ENCODE data around the gene ACMSD. TPM values are rescaled to one million over a fixed set of nuclear protein-coding genes. Genes with fewer than 3 reads are reported as not detected.
"Not testable (repeated sequence)": the region's sequence is repeated elsewhere in the genome, so short reads cannot be mapped to it uniquely, and the experiment has no call there.

Gene ACMSD
- total RNA-seq, 4 donors from 2014 or later, result not detected

DNA sequence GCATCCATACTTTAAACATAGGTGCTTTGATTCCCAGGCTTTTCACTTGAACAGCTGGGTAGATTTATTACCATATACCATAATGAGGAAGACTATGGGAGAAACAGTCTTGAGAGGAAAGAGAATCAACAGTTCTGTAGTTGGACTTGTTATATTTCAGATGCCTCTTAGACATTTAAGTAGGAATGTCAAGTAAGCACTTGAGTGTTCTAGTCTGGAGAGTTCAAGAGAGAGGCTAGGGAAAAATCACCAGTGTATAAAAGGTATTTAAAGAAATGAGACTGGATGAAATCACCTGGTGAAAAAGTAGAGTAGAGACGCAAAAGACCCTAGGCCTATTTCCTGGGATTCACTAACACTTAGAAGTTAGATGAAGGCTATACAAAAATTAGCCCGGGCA is 66.8 kb downstream of the ACMSD start:
- Histone ChIP-seq H3K27me3 (no peaks in the 10 kb centered on the region), H3K27ac (no peak overlapping the region), H3K4me3 (no peak overlapping the region), H3K9me3 (no peaks in the 10 kb centered on the region), H3K4me1 (no peaks in the 10 kb centered on the region), H3K36me3 (no peaks in the 10 kb centered on the region)
- in situ Hi-C loops (cut with MboI; ENCODE audit: low pct_ligation_motif_present in 1 of 4, low pct_unique_long_range_greater_than_20kb in 1 of 4, low sequenced_read_pairs in 3 of 4), result loop anchor here in 2 of 4 donors (25.0 kb wide), 2 partner anchors 793 to 818 kb away; no protein-coding TSS in a partner anchor
- WGBS, 2 donors (ENCODE audit: low coverage in 1 of 2), result 88 to 96% methylated on average over 2 of the region's 2 CpGs
- no peak for DNase-seq
- TF ChIP-seq POLR2AphosphoS5 (IDR thresholded peaks at IDR 0.05), result no peak
- no peak for TF ChIP-seq POLR2A (IDR thresholded peaks at IDR 0.05)
- TF ChIP-seq, protein P1, sequence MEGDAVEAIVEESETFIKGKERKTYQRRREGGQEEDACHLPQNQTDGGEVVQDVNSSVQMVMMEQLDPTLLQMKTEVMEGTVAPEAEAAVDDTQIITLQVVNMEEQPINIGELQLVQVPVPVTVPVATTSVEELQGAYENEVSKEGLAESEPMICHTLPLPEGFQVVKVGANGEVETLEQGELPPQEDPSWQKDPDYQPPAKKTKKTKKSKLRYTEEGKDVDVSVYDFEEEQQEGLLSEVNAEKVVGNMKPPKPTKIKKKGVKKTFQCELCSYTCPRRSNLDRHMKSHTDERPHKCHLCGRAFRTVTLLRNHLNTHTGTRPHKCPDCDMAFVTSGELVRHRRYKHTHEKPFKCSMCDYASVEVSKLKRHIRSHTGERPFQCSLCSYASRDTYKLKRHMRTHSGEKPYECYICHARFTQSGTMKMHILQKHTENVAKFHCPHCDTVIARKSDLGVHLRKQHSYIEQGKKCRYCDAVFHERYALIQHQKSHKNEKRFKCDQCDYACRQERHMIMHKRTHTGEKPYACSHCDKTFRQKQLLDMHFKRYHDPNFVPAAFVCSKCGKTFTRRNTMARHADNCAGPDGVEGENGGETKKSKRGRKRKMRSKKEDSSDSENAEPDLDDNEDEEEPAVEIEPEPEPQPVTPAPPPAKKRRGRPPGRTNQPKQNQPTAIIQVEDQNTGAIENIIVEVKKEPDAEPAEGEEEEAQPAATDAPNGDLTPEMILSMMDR (IDR thresholded peaks at IDR 0.05), result no peak
- TF ChIP-seq EP300 (IDR thresholded peaks at IDR 0.05; ENCODE audit: low read depth), result no peak
- intact Hi-C loops (cut with DNase I; ENCODE audit: low total_unique reads), result no loop called here

DNA sequence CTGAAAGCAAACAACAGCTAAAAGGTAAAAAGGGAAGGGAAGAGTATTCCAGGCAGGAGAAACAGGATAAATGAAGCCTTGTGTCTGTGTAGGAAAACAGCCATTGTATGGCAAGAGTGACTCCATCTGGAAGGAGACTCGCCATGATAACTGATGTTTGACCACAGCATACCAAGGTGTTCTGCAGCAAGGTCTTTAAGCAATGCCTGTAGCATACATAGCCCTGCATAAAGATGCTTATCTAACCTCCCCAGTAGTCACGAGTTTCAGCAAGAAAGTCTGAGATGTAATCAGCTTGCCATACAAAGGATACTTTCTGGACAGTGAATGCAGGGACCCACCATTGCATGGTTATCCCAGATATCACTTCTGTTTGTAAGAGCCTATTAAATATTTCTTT is 68.3 kb downstream of the ACMSD start:
- H3K4me1 ChIP-seq, result no peaks in the 10 kb centered on the region
- in situ Hi-C loops (cut with MboI; ENCODE audit: low pct_ligation_motif_present in 1 of 4, low pct_unique_long_range_greater_than_20kb in 1 of 4, low sequenced_read_pairs in 3 of 4), result loop anchor here in 2 of 4 donors (25.0 kb wide), 2 partner anchors 794 to 819 kb away; no protein-coding TSS in a partner anchor
- H3K27me3 ChIP-seq, result no peaks in the 10 kb centered on the region
- DNase-seq, result no peak
- no peak overlapping the region for H3K4me3 ChIP-seq
- H3K9me3 ChIP-seq, result no peaks in the 10 kb centered on the region
- WGBS, 2 donors (ENCODE audit: low coverage in 1 of 2), result 53 to 65% methylated on average over 2 of the region's 2 CpGs
- no peak overlapping the region for H3K27ac ChIP-seq
- TF ChIP-seq, protein P1 (IDR thresholded peaks at IDR 0.05), result no peak
- TF ChIP-seq POLR2AphosphoS5 (IDR thresholded peaks at IDR 0.05) (no peak), EP300 (IDR thresholded peaks at IDR 0.05; ENCODE audit: low read depth) (no peak)
- intact Hi-C loops (cut with DNase I; ENCODE audit: low total_unique reads), result no loop called here
- no peaks in the 10 kb centered on the region for H3K36me3 ChIP-seq

DNA sequence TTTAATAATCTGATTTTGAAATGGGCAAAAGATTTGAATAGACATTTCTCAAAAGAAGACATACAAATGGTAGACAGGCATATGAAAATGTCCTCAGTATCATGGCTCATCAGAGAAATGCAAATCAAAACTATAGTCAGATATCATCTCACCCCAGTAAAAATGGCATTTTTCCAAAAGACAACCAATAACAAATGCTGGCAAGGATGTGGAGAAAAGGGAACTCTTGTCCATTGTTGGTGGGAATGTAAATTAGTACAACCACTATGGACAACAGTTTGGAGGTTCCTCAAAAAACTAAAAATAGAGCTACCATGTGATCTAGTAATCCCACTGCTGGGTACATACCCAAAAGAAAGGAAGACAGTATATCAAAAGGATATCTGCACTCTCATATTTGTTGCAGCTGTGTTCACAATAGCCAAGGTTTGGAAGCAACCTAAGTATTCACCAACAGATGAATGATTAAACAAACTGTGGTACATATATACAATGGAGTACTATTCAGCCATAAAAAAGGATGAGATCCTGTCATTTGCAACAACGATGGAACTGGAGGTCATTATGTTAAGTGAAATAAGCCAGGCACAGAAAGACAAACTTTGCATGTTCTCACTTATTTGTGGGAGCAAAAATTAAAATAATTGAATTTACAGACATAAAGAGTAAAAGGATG is 69.2 kb downstream of the ACMSD start:
- H3K4me1 ChIP-seq; H3K36me3 ChIP-seq; H3K27ac ChIP-seq; intact Hi-C loops (cut with DNase I; ENCODE audit: low total_unique reads); H3K27me3 ChIP-seq; H3K4me3 ChIP-seq; H3K9me3 ChIP-seq; DNase-seq: not testable (repeated sequence)
- WGBS, 2 donors (ENCODE audit: low coverage in 1 of 2), result 64 to 88% methylated on average over 1 of the region's 1 CpG
- in situ Hi-C loops (cut with MboI; ENCODE audit: low pct_ligation_motif_present in 1 of 4, low pct_unique_long_range_greater_than_20kb in 1 of 4, low sequenced_read_pairs in 3 of 4), result loop anchor here in 2 of 4 donors (25.0 kb wide), 2 partner anchors 795 to 820 kb away; no protein-coding TSS in a partner anchor

DNA sequence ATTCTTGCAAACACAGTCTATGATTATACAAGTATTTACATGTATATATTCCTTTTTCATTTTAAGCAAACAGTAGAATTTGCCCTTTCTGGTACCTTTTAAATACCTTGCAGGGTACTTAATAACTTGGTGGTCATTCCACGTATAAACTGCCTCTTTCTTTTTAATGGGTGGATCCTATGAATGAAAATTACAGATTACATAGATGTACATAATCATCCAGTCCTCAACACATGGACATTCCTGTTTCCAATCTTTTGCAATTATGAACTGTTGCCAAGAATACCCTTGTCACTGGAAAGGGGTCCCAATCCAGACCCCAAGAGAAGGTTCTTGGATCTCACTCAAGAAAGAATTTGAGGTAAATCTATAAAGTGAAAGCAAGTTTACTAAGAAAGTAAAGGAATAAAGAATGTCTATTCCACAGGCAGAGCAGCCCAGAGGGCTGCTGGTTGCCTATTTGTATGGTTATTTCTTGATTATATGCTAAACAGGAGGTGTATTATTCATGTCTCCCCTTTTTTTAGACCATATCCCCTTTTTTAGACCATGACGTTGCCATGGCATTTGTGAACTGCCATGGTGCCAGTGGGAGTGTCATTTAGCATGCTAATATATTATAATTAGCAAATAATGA is 72.5 kb downstream of the ACMSD start:
- in situ Hi-C loops (cut with MboI; ENCODE audit: low pct_ligation_motif_present in 1 of 4, low pct_unique_long_range_greater_than_20kb in 1 of 4, low sequenced_read_pairs in 3 of 4) (loop anchor here in 2 of 4 donors (25.0 kb wide), 2 partner anchors 799 to 824 kb away; no protein-coding TSS in a partner anchor), intact Hi-C loops (cut with DNase I; ENCODE audit: low total_unique reads) (no loop called here)
- whole genome bisulfite sequencing, 2 donors (ENCODE audit: low coverage in 1 of 2), result 69 to 85% methylated on average over 2 of the region's 2 CpGs

More for the DNA sequence above, 72.5 kb downstream of the ACMSD start:
- no peaks in the 10 kb centered on the region for H3K36me3 ChIP-seq
- H3K9me3 ChIP-seq, result peaks cover 0 to 7% of the 10 kb centered on the region in 2 donors
- no peaks in the 10 kb centered on the region for H3K27me3 ChIP-seq
- no peaks in the 10 kb centered on the region for H3K4me1 ChIP-seq
- H3K27ac ChIP-seq, result no peak overlapping the region
- TF ChIP-seq POLR2A (IDR thresholded peaks at IDR 0.05), result no peak
- TF ChIP-seq, protein P1 (IDR thresholded peaks at IDR 0.05), result no peak
- no peak for TF ChIP-seq EP300 (IDR thresholded peaks at IDR 0.05; ENCODE audit: low read depth)
- TF ChIP-seq POLR2AphosphoS5 (IDR thresholded peaks at IDR 0.05), result no peak
- H3K4me3 ChIP-seq, result no peak overlapping the region
- DNase-seq, result no peak

Measured in transverse colon (tissue), 4 donors.